ENCODE results near the gene ANLN. TPM values are rescaled to one million over a fixed set of nuclear protein-coding genes. Genes with fewer than 3 reads are reported as not detected.
"Not testable (repeated sequence)": the region's sequence is repeated elsewhere in the genome, so short reads cannot be mapped to it uniquely, and the experiment has no call there.

Gene ANLN
- total RNA-seq, 1 donor from 2014 or later, result 41.4 TPM

DNA sequence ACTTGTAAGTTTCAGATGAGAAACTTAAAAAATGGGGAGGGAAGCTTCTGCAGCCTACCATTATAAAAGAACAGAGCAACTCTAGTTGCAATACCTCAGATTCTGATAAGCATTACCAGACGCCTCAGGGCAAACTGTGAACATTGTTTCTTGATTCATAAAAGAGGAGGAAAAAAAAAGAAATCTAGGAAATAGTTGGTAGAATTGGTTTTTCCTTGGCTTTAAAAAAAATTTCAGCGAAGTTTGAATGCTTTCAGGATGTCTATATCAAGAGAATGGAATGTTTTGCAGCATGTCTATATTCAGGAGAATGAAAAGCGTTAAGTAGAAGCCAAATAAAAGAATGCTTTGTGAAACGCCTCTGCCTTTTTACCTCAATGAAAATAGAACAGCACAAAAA lies 17.5 kb upstream of the ANLN start:
- no peak for DNase-seq (ENCODE audit: low read depth)

DNA sequence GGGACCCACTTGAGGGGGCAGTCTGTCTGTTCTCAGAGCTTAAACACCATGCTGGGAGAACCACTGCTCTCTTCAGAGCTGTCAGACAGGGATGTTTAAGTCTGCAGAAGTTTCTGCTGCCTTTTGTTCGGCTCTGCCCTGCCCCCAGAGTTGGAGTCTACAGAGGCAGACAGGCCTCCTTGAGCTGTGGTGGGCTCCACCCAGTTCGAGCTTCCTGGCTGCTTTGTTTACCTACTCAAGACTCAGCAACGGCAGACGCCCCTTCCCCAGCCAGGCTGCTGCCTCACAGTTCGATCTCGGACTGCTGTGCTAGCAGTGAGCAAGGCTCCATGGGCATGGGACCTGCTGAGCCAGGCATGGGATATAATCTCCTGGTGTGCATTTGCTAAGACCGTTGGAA lies 11.1 kb upstream of the ANLN start:
- not testable (repeated sequence) for DNase-seq (ENCODE audit: low read depth)

DNA sequence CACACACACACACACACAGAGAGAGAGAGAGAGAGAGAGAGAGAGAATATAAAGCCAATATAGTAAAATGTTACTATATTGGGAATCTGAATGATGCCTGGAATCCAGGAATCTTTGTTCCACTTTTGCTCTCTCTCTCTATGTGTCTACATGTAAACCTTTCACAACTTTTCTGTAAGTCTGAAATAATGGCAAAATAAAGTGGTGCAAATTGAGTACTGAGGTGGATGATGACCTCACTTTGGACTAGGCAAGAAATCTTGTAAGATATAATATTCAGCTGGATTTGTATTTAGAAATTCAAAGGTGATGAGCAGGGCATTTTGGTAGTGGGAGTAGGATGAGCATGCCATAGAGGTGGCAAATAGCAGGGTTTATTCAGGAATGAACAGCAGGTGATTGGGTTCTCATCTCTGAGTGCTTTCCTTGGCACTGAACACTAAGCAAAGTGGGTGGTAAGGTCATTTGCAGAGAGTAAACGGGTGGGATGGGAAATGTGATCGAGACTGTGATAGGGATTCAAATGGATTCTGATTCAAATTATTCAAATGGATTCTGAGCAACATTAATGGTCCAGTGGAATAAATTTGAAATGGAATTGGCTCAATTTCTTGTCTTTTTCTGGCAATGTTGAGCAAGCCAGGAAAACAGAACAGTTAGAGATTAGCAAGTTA lies 9.7 kb upstream of the ANLN start:
- DNase-seq (ENCODE audit: low read depth), result no peak

DNA sequence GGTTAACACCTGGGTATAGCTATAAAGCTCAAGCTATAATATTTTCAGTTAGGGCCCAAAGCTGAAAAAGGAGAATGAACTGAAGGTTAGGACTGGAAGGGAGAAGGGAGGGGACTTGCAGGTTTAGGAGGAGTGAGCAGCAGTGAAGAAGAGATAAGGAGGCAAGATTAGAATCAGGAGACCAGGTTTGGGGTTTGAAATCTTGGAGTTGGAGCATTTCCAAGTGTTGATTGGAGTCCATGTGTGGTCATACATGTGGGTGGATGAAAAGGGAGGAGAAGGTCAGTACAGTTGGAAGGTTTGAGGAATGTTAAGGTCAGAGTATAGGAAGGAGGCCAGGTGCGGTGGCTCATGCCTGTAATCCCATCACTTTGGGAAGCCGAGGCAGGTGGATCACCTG lies 8.6 kb upstream of the ANLN start:
- DNase-seq (ENCODE audit: low read depth), result no peak

DNA sequence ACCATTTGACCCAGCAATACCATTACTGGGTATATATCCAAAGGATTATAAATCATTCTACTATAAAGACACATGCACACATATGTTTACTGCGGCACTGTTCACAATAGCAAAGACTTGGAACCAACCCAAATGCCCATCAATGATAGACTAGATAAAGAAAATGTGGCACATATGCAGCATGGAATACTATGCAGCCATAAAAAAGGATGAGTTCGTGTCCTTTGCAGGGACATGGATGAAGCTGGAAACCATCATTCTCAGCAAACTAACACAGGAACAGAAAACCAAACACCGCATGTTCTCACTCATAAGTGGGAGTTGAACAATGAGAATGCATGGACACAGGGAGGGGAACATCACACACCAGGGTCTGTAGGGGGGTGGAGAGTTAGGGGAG lies 6.4 kb upstream of the ANLN start:
- DNase-seq (ENCODE audit: low read depth), result not testable (repeated sequence)

DNA sequence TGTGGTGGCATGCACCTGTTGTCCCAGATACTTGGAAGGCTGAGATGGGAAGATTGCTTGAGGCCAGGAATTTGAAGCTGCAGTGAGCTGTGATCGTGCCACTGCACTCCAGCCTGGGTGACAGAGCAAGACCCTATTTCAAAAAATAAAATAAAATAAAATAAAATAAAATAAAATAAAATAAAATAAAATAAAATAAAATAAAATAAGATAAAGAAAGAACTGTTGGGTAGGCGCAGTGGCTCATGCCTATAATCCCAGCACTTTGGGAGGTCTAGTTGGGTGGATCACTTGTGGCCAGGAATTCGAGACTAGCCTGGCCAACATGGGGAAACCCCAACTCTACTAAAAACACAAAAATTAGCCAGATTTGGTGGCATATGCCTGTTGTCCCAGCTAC lies 4.0 kb upstream of the ANLN start:
- not testable (repeated sequence) for DNase-seq (ENCODE audit: low read depth)

DNA sequence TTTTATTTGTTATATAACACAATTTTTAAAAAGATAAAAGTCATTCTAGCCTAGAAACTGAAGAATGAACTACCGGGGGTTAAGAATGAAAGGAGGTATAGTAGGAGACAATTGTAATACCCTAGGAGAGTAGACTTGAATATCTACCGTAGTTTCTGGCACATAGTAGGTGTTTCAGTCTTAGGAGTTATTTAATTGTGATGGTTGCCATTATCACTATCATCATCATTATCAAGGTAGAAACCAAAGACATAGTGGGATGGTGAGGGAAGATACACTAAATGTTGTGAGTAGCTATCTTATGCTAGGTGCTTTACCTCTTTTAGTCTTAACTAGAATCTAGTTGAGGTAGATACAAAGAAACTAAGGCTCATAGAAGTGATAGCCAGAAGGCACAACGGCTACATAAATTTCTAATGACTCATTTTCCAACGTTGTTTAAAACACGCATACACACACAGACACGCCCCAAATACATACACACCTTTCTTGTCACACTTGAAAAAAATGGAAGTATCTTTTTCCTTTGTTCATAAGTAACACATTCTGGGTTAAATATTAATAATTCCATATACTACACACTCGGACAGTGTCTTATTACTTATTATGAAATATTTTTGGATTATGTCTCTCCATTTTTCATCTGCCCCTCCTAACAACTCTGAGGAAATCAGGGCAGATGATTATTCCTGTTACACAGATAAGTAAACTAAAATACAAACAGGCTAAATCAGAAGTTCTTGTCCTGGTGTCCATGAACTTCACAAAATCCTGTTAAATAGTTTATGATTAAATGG lies 2.0 kb upstream of the ANLN start:
- DNase-seq (ENCODE audit: low read depth), result no peak

DNA sequence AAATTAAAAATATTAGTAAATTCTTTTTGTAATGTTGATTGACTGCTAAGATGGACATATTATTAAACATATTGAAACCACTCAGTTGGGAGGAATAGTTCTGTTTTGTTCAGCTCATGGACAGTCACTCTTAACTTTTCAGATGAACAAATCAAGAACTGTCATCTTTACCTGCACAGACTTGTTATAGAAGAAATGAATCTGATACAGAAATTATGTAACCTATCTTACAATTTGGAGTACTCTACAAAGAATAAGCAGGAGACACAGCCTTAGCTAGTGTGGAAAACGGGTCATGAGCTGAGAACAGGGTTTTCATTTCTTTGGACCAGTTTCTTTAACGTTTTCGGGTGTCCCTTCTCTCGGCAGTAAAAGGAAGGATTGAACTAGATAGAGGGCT lies 1.2 kb upstream of the ANLN start:
- no peak for DNase-seq (ENCODE audit: low read depth)

DNA sequence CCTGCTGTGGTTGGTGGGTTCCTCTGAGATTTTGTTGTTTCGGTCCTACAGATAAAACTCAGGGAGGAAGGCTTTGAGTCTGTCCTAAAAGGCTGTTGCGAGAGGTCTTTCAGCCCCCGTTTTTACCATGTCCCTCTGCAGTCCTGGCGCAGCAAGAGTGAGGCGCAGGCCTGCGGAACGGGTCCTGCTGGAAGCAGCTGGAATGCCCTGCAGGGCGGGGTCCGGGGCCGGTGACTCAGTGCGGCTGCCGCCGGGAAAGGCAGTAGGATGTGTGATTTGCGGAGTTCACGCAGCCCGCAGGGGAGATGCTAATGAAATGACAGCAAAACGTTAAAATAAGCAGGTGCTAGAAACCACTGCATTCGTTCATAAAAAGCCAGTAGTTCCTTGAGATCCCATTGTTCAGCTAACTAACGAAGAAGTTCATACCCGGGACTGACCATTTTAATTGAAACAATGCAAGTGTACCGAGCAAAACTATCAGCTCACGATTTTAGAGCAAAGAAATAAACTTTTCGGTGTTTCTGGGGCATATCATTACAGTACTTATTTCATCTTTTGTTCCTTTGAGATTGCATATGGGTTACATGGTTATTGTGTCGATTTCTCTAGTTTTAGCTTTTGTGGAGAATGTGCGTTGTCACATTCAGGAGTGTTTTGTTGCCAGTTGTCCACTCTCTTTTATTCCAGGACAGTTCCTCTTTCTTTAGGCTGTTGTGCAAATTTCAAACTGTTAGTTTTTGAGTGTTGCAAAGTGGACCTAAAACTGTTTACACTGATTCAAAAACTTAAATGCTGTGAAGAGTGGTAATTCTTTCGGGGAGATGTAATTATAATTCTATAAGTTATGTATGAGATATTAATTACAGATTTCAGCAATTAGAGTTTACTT lies 783 bp downstream of the ANLN start:
- DNase-seq (ENCODE audit: low read depth), result peak; percentile 98

DNA sequence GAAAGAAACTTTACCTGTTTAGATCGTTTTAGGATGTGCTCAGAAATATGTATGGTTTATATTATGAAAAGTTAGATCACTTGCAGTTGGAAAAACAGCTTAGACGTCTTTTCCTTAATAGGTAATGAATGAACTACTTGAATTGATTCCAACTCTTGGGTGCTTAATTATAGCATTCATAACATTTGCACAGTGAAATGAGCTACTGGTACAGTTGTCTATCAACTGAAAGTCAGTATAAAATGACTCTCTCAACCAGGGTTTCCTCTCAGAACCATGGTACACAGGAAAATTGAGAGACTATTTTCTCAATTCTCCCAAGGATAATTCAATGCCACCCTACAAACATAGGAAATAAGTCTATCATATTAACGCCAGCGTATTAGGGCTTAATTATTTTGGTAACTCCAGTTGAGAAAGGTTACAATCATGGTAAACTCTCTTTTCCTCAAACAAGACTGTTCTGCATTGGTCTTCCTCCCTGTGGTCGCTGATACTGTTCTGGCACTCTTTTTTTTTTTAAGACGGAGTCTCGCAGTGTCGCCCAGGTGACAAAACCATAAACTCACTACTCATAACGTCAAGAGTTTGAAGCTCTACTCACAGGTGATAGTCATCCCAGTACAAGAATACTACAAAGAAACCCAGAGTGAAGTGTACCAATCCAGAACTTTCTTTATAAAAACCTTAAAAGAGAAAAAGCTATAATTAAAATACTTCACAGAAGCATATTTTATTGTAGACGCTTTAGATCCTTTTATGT lies 2.0 kb downstream of the ANLN start:
- peak; percentile 50 for DNase-seq (ENCODE audit: low read depth)

DNA sequence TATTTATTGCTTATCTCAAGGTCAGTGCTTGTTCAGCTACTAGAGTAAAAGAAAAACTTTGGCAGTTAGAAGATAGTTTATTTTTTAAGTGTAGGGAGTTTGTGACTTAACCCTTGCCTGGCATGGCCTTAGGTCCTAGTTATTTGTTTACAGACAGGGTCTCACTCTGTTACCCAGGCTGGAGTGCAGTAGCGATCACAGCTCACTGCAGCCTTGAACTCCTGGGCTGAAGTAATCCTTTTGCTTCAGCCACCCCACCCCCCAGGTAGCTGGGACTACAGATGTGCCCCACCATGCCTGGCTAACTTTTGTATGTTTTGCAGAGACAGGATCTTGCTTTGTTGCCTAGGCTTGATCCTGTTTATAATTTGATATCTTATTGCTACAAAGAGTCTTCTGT lies 4.2 kb downstream of the ANLN start:
- no peak for DNase-seq (ENCODE audit: low read depth)

DNA sequence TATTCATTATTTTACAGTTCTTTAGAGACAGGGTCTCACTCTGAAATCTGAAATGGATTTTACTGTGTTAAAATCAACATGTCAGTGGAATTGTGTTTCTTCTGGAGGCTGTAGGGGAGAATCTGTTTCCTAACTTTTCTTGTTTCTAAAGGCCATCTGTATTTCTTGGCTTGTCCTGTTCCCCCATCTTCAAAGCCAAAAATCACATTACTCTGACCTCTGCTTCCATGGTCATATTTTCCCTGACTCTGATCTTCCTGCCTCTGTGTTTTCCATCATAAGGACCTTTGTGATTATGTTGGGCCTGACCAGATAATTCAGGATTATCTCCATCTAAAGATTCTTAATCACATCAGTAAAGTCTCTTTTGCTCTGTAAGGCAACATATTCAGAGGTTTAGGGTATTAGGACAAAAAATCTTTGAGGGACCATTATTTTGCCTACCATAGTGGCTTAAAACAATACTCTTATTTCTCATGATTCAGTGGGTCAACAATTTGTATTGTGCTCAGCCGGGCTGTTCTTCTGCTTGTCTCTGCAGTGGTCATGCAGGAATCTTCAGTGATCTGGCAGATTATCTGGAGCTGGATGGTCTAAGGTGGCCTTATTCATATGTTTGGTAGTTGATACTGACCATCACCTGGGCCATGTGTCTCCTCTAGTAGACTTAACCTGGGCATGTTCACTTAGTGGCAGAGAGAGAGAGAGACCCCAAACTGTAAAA lies 5.7 kb downstream of the ANLN start:
- no peak for DNase-seq (ENCODE audit: low read depth)

DNA sequence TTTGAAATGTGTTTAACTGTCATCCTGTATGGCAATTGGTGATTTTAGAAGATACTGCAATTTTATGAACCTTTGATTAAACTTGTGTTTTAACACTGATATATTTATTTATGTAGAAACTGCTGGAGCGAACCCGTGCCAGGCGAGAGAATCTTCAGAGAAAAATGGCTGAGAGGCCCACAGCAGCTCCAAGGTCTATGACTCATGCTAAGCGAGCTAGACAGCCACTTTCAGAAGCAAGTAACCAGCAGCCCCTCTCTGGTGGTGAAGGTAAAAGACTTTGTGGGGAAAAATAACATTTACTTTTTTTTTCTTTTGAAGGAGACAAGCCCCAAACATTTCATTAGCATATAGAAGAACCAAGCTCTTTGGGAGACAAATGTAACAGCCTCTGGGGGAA lies 6.5 kb downstream of the ANLN start:
- DNase-seq (ENCODE audit: low read depth), result peak; percentile 30

DNA sequence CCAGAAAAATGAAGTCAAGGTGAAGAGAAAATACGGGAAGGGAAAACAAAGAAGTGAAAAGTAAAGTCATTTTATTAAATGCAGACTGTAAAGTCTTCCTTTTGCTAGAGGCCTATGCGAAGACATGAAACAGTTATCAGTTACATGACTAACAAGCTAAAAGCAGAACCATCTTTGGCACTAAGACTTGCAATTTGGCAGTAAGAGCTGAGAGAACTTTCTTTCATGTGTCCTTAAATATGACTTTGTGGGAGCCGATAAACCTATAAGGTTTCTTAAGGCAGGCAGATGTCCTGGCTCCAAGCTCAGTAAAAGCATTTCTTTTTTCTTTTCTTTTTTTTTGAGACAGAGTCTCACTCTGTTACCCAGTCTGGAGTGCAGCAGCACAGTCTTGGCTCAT lies 10.4 kb downstream of the ANLN start:
- DNase-seq (ENCODE audit: low read depth), result no peak

DNA sequence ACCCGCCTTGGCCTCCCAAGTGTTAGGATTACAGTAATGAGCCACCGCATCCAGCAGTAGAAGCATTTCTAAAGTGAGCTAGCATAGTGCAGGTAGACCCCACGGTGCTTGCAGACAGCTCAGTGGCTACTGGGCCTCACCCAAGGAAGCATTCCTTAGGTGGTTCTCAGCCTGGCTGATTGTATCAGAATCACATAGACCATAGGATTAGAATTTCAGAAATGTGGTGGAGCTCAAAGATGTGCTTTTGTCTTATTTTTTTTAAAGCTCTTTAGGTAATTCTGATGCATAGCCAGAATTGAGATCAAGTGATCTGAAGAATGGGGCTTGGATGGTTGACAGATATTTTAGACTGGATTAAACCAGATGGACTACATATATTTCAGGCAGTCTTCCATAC lies 10.9 kb downstream of the ANLN start:
- no peak for DNase-seq (ENCODE audit: low read depth)

DNA sequence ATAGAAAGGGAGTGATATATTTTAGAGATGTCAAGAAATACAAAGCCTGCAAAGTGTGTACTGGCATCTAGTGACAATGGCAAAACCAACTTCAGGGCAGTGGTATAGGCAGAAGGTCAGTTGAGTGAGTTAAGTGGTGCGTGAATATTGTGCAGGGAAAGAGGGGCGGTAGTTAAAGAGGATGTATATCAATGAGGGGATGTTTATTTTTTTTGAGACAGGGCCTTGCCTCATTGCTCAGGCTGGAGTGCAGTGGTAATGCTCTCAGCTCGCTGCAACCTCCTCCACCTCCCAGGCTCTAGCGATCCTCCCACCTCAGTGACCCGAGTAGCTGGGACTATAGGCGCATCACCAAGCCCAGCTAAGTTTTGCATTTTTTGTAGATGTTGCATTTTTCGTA lies 13.8 kb downstream of the ANLN start:
- DNase-seq (ENCODE audit: low read depth), result no peak

DNA sequence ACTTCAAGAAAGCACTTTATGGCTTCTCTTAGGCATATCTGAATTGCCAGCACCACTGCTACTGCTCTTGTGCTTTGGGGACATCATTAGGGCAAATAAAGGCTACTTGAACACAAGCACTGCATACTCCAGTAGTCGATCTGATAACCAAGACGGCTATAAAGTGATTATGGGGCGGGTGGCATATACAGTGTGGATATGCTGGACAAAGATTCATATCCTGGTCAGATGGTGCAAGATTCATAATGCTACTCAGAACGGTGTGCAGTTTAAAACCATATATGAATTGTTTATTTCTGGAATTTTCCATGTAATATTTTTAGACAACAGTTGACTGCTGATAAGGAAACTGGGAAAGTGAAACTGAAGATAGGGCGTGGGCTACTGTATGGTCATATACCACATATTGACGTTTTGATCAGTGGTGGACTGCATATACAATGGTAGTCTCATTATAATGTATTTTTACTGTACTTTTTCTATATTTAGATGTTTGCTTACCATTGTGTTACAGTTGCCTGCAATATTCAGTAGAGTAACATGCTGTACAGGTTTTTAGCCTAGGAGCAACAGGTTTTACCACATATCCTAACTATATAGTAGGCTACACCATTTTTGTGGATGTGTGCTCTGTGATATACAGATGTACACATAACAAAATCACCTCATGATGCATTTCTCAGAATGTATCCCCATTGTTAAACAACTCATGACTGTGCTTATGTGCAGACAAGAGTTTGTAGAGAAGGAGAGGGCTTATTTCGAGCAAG lies 15.2 kb downstream of the ANLN start:
- no peak for DNase-seq (ENCODE audit: low read depth)

DNA sequence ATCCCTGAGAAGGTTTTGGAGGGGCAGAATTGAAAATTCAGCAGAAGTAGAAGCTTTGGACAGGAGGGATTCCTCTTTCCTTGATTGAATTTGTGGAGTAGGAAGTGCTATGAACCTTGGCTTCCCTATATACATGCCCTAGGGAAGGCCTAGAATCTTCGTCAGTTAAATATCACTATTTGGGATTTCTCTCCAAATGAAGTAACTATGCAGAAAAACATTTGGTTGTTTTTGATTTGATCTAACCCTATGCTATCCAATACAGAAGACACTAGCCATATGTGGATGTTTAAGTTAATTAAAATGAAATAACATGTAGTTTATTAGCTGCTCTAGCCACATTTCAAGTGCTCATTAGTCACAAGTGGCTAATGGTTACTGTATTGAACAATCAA lies 15.7 kb downstream of the ANLN start:
- DNase-seq (ENCODE audit: low read depth), result no peak

DNA sequence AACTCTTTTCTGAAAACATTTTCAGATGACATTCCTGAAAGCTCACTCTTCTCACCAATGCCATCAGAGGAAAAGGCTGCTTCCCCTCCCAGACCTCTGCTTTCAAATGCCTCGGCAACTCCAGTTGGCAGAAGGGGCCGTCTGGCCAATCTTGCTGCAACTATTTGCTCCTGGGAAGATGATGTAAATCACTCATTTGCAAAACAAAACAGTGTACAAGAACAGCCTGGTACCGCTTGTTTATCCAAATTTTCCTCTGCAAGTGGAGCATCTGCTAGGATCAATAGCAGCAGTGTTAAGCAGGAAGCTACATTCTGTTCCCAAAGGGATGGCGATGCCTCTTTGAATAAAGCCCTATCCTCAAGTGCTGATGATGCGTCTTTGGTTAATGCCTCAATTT lies 16.5 kb downstream of the ANLN start:
- no peak for DNase-seq (ENCODE audit: low read depth)
